GM18519 (cell line): ENCODE data around the gene SLC39A11.
"Not testable (repeated sequence)": the region's sequence is repeated elsewhere in the genome, so short reads cannot be mapped to it uniquely, and the experiment has no call there.

Experiments
- ATAC-seq: cut with Tn5 transposase; IDR thresholded peaks from one replicate; pipeline ENCODE4 v1.9.1; 2021; ENCODE audit warnings: mild to moderate bottlenecking, moderate library complexity; ENCODE audit not compliant: unreplicated experiment, low FRiP score

Gene SLC39A11

GRCh38 chr17:72853440-72854415 lies 238.8 kb downstream of the SLC39A11 start:
- no peak for ATAC-seq

GRCh38 chr17:72852277-72852938 lies 240.1 kb downstream of the SLC39A11 start:
- ATAC-seq, result no peak

- ATAC-seq, result no peak
Observed at GRCh38 chr17:72850410-72851118, 241.9 kb downstream of the SLC39A11 start.

DNA sequence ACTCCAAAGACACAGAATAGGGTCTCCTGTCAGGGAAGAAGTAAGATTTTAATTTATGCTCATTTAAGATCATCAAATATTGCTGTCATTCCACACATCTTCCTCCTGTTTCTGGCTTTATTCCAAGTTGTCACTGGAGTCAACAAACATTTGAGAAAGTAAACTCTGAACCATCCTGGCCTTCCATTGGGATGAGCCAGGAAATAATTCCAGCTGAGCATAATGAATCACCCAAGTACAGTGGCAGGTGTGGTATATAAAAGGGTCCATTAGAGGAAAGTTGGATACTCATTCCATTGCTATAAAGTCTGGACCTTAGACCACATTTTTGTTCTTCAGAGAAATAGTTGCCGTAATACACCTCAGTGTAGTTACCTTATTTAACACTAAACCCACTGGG lies 246.1 kb downstream of the SLC39A11 start:
- ATAC-seq, result no peak

DNA sequence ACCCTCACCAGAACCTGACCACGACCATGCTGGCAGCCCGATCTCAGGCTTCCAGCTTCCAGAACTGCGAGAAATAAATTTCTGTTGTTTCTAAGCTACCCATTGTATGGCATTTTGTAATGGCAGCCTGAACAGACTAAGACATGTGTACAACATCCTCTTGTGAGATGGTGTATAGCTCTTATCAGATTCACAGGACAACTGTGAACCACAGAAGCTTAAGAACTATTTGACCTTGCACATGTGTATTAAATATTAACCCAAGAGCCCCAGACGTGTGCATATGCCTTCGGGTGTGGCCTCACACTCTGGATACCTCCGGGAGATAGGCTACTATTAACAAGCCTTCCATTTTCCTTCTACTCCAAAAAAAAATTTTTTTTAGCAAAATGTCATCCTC lies 248.9 kb downstream of the SLC39A11 start:
- ATAC-seq, result no peak

DNA sequence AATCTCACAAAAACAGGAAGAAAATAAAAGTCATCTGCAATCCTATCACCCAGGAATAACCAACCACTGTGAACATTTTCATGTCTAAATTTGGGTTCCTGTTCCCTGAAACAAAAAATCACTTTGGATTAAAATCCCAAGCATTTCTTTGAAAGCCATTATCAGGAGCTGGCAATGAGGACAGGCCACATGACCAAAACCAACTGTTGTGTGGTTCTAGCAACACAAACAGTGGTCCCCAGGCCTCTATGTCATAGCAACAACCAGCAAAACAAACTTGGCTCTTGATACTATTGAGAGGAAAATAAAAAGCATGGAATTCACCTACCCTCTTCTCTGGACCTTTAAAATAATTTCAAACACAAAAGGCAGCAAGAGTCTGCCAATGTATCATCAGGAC lies 252.5 kb downstream of the SLC39A11 start:
- ATAC-seq, result no peak

GRCh38 chr17:72839131-72839725 lies 253.3 kb downstream of the SLC39A11 start:
- no peak for ATAC-seq

GRCh38 chr17:72838581-72838980 lies 253.9 kb downstream of the SLC39A11 start:
- ATAC-seq, result no peak

DNA sequence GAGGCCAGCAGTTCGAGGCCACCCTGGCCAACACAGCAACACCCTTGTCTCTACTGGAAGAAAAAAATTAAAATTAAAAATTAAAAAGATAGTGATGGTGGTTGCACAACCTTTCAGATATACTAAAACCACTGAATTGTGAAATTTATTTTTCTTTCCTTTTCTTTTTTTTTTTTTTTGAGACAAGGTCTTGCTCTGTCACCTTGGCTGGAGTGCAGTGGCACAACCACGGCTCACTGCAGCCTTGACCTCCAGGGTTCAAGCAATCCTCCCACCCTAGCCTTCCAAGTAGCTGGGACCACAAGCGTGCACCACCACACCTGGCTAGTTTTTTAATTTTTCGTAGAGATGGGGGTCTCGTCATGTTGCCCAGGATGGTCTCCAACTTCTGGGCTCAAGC lies 254.4 kb downstream of the SLC39A11 start:
- ATAC-seq, result no peak

DNA sequence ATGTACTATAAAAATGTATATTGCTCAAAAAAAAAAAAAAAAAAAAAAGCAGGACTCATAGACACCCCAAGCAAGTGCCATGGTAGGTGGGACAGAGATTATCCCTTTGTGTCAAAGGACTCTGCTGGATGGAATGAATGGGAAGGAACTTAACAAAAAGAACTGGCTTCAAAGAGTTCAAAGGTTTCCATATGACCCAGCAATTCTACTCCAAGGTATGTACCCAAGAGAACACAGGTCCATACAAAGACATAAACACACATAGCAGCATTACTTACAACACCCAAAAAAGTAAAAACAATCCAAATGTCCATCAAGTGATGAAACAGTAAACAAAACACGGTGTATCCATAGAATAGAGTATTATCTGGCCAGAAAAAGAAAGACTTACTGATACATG lies 255.2 kb downstream of the SLC39A11 start:
- ATAC-seq, result no peak

- no peak for ATAC-seq
Observed at GRCh38 chr17:72833128-72833765, 259.2 kb downstream of the SLC39A11 start.

GRCh38 chr17:72832306-72832705 lies 260.2 kb downstream of the SLC39A11 start:
- no peak for ATAC-seq

- no peak for ATAC-seq
Observed at GRCh38 chr17:72829883-72830282, 262.6 kb downstream of the SLC39A11 start.

DNA sequence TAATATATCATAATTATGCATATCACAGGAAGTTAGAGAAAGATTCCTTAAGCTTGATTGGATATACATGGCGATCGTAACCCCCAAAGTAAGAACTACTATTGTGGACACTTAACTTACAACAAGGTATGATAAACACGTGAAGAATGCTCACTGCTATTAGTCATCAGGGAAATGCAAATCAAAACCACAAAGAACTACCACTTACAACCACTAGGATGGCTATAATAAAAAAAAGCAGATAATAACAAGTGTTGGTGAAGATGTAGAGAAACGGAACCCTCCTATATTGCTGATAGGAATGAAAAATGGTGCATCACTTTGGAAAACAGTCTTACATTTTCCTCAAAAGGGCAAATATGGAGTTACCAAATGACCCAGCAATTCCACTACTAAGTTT lies 265.9 kb downstream of the SLC39A11 start:
- ATAC-seq, result no peak

GRCh38 chr17:72826059-72826458 lies 266.4 kb downstream of the SLC39A11 start:
- ATAC-seq, result not testable (repeated sequence)

- ATAC-seq, result no peak
Observed at GRCh38 chr17:72825218-72825617, 267.3 kb downstream of the SLC39A11 start.

- not testable (repeated sequence) for ATAC-seq
Observed at GRCh38 chr17:72824267-72824666, 268.2 kb downstream of the SLC39A11 start.

DNA sequence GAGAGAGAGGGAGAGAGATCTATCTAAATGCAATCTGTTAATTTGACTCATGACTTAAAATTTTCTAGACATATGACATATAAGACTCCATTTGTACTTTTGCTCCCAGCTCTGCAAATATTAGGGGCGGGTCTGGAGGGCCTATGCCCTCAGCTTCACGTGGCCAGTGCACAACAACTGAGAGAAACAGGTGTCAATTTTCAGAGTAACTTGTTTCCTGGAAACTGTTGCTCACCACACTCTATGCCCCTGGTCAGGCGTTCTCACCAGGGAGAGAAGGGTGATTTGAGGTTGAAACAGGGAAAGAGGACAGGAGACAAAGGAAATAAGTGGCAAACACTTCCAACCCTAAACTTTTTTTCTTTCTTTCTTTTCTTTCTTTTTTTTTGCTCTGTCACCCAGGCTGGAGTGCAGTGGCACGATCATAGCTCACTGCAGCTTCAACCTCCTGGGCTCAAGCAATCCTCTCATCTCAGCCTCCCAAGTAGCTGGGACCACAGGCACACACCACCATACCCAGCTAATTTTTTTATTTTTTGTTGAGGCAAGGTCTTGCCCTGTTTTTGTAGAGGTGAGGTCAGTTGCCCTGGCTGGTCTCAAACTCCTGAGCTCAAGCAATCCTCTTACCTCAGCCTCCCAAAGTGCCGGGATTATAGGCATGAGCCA lies 270.0 kb downstream of the SLC39A11 start:
- ATAC-seq, result no peak

DNA sequence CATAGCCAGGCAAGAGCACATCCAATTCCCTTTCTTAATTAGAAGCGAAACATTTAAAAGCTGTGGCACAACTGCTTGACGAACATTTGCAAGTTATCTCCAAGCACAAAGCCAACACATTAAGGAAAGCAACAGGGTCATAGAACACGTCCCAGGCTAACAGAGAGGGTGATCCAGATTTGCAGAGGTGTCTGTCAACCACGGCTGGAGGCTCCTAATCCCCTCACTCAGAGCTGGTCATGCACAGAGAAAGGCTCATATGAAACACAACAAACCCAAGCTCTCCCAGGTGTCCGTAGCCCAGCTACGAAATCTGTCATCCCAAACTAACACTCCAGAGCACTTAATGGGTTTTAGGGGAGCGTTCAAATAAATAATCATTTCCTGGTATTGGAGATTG lies 276.1 kb downstream of the SLC39A11 start:
- ATAC-seq, result no peak

DNA sequence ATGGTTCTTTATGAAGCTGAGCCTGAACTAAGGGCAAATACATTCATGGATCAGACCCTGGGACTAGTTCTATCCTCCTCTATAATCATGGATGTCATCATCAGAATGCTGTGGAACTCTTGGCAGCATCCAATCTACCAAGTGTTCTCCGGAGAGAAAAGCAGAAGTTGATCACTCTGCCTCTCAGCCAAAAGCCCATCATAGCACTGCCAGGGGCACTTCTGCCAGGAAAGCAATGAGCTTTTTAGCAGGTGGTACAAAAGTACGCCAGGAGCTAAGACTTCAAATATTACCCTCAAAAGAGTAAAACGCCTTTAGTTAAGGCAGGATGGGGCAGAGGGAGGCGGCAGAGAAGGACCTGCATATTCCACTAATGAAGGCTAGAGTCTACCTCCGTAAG lies 279.0 kb downstream of the SLC39A11 start:
- ATAC-seq, result no peak
